Amniotic epithelial cell (primary cell): ENCODE measurements around the gene CIBAR2.
A peak's percentile ranks its signal among the peaks of the same experiment; 100 is the strongest.

ENCODE experiments used
- DNase-seq: peaks from one replicate; pipeline ENCODE4 v3.0.0-alpha.2; 2010; ENCODE audit warnings: low read depth

The CIBAR2 gene

GRCh38 chr16:85112364-85112763, at the start of gene CIBAR2:
Gene CIBAR2, minus strand, starts transcription at chr16:85112472. Its CDS starts 120 bp downstream, at chr16:85112352.
- DNase-seq: no peak

- peak; percentile 56 for DNase-seq
Observed at GRCh38 chr16:85159179-85159980, 47.1 kb upstream of the CIBAR2 start.

GRCh38 chr16:85158743-85159178, 46.5 kb upstream of the CIBAR2 start:
- no peak for DNase-seq

- DNase-seq: no peak
Observed at GRCh38 chr16:85157813-85158742, 45.8 kb upstream of the CIBAR2 start.

- DNase-seq: no peak
Observed at GRCh38 chr16:85157372-85157771, 45.1 kb upstream of the CIBAR2 start.

GRCh38 chr16:85156869-85157268, 44.6 kb upstream of the CIBAR2 start:
- no peak for DNase-seq

- no peak for DNase-seq
Observed at GRCh38 chr16:85156440-85156839, 44.2 kb upstream of the CIBAR2 start.

- no peak for DNase-seq
Observed at GRCh38 chr16:85153656-85154091, 41.4 kb upstream of the CIBAR2 start.

GRCh38 chr16:85153046-85153445, 40.8 kb upstream of the CIBAR2 start:
- no peak for DNase-seq

GRCh38 chr16:85152414-85153030, 40.2 kb upstream of the CIBAR2 start:
- DNase-seq: no peak

GRCh38 chr16:85151603-85152413, 39.5 kb upstream of the CIBAR2 start:
- peak; percentile 75 for DNase-seq

- DNase-seq: no peak
Observed at GRCh38 chr16:85151079-85151602, 38.9 kb upstream of the CIBAR2 start.

GRCh38 chr16:85150331-85150940, 38.2 kb upstream of the CIBAR2 start:
- DNase-seq: no peak

- no peak for DNase-seq
Observed at GRCh38 chr16:85149776-85150175, 37.5 kb upstream of the CIBAR2 start.

- no peak for DNase-seq
Observed at GRCh38 chr16:85148931-85149330, 36.7 kb upstream of the CIBAR2 start.

- DNase-seq: peak; percentile 49
Observed at GRCh38 chr16:85146922-85147651, 34.8 kb upstream of the CIBAR2 start.

- no peak for DNase-seq
Observed at GRCh38 chr16:85146532-85146797, 34.2 kb upstream of the CIBAR2 start.

- DNase-seq: no peak
Observed at GRCh38 chr16:85145734-85146531, 33.7 kb upstream of the CIBAR2 start.

- DNase-seq: no peak
Observed at GRCh38 chr16:85145188-85145587, 32.9 kb upstream of the CIBAR2 start.
